Stimulated activated CD8-positive, alpha-beta memory T cell treated with anti-CD3 and anti-CD28 coated beads, Interleukin-7, amount 100 ng/mL, for 1 hour (primary cell): ENCODE results near the gene ZBTB32.
"Not testable (repeated sequence)": the region's sequence is repeated elsewhere in the genome, so short reads cannot be mapped to it uniquely, and the experiment has no call there.

ENCODE experiments used
- DNase-seq, 2 donors: peaks; one replicate each; pipeline ENCODE4 v3.0.0-alpha.2; 2020; ENCODE audit warnings: low read depth in 2 of 2

The ZBTB32 gene, protein sequence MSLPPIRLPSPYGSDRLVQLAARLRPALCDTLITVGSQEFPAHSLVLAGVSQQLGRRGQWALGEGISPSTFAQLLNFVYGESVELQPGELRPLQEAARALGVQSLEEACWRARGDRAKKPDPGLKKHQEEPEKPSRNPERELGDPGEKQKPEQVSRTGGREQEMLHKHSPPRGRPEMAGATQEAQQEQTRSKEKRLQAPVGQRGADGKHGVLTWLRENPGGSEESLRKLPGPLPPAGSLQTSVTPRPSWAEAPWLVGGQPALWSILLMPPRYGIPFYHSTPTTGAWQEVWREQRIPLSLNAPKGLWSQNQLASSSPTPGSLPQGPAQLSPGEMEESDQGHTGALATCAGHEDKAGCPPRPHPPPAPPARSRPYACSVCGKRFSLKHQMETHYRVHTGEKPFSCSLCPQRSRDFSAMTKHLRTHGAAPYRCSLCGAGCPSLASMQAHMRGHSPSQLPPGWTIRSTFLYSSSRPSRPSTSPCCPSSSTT

DNA sequence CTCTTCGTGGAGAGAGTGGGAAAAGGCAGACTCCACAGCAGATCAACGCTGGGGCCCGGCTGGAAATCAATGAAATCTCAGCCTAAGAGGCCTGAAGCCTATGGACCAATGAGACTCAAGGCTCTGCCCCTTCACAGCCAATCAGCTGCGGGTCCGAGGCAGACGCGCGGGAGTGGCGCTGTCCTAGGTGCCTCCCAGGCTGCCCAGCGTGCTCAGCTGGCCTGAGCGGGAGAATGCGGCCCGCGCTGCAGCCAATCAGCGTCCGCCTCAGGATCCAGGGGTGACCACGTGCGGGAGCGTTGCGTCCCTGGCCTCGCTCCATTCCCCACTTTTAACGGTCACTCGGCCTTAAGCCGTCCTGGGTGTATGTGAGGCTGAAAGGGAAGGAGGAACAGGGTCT lies at the start of gene ZBTB32:
TSS of gene ZBTB32 (plus strand) at position 341 of the 400 bp plus-strand sequence. CDS start 10,069 bp downstream, outside the sequence.
- DNase-seq, result no peak

- DNase-seq, result not testable (repeated sequence)
Observed at GRCh38 chr19:35654828-35655227, 49.5 kb upstream of the ZBTB32 start.

GRCh38 chr19:35655600-35655999 lies 48.8 kb upstream of the ZBTB32 start:
- DNase-seq, result no peak

DNA sequence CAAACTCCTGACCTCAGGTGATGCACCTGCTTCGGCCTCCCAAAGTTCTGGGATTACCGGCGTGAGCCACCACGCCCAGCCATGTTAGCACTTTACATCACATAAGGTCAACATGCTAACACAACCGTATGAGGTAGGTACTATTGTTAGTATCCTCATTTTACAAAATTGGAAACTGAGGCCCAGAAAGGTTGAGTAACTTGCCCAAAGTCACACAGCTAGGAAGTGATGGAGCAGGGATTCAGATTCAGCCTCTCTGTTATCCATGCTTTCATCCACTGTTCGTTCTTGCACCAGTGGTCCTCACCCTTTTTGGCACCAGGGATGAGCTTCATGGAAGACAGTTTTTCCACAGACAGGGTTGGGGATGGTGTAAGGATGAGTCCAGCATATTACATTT lies 47.7 kb upstream of the ZBTB32 start:
- DNase-seq, result no peak

DNA sequence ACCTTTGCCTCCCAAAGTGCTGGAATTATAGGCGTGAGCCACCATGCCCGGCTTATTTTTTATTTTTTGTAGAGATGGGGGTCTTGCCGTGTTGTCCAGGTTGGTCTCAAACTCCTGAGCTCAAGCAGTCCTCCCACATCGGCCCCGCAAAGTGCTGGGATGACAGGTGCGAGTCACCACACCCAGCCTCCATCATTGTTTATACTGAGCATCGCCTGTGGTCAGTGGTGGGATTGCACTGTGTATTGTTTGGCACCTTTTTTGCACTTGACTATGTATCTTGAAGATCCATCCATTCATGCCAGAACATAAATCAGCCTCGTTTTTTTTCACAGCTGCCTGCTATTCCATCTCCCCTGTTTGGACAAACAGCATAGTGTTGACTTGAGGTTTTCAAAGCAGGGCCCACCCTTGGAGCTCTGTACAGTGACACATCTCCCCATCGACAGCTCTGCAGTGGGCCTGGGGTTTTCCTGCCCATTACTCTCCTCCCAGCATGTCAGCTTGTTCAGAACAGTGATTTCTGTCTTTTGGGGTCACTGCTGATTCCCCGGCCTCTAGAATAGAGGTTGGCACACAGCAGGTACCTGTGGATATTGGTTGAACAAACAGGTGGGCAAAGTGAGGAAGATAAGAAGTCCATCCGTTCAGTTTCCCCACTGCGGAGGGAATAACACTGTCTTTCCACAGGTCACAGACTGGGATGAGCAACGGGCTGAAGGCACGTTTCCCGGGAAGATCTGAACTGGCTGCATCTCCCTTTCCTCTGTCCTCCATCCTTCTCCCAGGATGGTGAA lies 46.3 kb upstream of the ZBTB32 start:
- no peak for DNase-seq

DNA sequence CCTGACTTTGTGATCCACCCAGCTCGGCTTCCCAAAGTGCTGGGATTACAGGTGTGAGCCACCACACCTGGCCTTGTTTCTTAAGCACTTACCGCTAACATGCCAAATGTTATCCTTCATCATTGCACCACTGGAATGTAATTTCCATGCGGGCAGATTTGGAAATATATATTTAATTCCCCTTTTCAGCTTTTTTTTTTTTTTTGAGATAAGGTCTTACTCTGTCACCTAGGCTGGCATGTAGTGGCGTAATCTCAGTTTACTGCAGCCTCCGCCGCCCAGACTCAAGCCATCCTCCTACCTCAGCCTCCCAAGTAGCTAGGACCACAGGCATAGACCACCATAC lies 42.4 kb upstream of the ZBTB32 start:
- no peak for DNase-seq

GRCh38 chr19:35663981-35664380 lies 40.4 kb upstream of the ZBTB32 start:
- DNase-seq, result no peak

- DNase-seq, result no peak
Observed at GRCh38 chr19:35665157-35665556, 39.2 kb upstream of the ZBTB32 start.

GRCh38 chr19:35665604-35666003 lies 38.8 kb upstream of the ZBTB32 start:
- DNase-seq, result no peak

DNA sequence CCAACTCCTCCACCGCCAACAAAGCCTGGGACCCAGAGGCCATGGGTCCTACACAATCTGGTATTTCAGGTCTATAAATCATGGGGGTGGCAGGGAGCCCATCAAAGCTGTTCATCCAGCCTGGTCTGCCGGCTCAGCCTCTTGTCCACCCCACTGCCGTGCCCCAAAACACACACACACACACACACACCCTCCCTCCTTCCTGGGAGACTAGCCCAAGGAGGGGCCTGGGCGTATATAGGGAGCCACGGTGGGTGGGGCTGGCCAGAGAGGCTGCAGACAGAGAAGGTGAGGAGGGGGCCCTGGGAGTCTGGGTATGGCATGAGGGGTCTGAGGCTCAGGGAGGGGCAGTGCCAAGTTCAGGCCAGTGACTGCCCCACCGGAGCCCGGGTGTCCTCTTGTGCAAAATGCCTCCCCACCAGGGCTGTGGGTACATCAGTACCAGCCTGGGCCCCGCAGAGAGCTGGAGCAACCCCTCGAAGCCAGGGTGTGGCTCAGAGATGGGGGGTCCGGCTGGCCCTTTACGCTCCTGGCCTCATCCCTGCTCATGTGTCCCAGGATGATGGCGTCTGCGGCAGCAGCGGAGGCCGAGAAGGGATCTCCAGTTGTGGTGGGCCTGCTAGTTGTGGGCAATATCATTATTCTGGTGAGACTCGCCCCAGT lies 38.0 kb upstream of the ZBTB32 start, which contains the start of gene UPK1A:
TSS of gene UPK1A (plus strand) at position 267 of the 663 bp plus-strand sequence. CDS start at position 563, 296 bp downstream.
- DNase-seq, result no peak

- DNase-seq, result no peak
Observed at GRCh38 chr19:35669566-35669965, 34.8 kb upstream of the ZBTB32 start.

GRCh38 chr19:35669974-35670373 lies 34.4 kb upstream of the ZBTB32 start:
- DNase-seq, result no peak

- no peak for DNase-seq
Observed at GRCh38 chr19:35670686-35671085, 33.7 kb upstream of the ZBTB32 start.

DNA sequence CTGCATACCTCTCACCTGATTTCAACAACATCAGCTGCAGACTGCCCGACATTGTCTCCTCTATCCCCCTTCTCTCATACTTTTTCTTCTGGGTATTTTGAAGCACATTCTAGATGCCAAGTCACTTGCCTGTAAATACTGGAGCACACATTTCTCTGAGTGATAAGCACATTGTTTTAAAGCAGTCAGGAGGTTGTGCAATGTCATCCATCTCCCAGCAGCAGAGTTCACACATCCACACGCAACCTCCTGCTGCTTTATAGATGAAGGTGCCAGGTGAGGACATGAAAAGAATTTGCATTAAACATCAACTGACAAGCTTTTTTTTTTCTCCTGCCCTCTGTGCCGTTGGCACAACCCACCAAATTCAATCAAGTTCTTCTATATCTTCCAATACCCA lies 32.5 kb upstream of the ZBTB32 start:
- DNase-seq, result no peak

DNA sequence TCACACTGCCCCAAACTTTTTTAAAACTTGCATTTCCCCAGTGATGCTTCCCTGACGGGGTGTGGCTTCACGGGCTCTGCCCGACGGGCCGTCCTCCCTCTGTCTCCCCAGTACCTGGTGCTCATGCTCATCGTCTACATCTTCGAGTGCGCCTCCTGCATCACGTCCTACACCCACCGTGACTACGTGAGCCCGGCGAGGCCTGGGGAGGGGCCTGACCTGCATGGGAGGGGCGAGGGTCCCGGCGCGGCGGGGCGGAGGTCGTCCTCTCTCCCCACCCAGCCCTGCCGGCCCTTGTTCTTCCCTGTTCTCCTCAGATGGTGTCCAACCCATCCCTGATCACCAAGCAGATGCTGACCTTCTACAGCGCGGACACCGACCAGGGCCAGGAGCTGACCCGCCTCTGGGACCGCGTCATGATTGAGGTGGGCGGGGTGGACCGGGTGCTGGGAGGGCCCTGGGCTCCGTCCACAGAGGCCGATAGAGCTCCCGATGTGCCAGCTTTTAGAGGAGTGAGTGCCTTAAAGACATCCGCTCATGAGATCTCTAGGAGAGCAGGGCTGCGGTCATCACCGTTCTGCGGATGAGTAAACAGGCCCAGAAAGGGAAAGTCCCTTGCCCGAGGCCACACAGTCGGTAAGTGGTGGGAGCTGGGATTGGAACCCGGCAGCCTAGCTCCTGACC lies 31.1 kb upstream of the ZBTB32 start:
- DNase-seq, result no peak

DNA sequence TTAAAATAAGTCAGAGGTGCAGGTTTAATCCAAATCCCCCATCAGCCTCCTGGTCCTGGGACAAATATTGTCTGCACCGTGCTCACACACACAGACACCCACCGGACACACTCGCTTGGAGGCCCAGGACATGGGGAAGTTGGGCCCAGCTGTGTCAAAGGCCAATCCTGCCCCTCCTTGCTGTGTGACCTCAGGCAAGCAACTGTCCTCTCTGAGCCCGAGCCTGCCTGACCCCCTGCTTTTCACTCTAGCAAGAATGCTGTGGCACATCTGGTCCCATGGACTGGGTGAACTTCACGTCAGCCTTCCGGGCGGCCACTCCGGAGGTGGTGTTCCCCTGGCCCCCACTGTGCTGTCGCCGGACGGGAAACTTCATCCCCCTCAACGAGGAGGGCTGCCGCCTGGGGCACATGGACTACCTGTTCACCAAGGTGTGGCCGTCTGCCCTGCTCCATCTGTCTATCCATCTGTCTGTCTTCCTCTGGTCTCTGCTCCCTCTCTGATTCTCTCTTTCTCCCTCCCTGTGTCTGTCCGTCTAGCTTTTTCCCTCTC lies 28.7 kb upstream of the ZBTB32 start:
- no peak for DNase-seq

DNA sequence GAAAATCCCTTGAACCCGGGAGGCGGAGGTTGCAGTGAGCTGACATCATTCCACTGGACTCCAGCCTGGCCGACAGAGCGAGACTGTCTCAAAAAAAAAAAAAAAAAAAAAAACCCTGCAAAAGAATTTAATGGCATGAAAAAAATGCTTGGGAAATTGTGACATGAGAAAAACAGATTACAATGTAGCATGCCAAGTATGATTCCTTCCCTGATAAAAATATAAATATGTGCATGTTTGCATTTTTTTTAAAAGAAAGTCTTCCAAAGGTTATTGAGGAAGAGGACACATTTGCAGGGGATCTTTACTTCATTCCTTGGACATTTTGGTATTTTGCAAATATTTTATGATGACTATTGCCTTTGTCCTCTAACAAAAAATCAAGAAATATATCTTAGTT lies 14.5 kb upstream of the ZBTB32 start:
- no peak for DNase-seq

- not testable (repeated sequence) for DNase-seq
Observed at GRCh38 chr19:35691106-35691505, 13.3 kb upstream of the ZBTB32 start.

GRCh38 chr19:35692010-35692409 lies 12.3 kb upstream of the ZBTB32 start:
- no peak for DNase-seq

- DNase-seq, result no peak
Observed at GRCh38 chr19:35693422-35693821, 10.9 kb upstream of the ZBTB32 start.

DNA sequence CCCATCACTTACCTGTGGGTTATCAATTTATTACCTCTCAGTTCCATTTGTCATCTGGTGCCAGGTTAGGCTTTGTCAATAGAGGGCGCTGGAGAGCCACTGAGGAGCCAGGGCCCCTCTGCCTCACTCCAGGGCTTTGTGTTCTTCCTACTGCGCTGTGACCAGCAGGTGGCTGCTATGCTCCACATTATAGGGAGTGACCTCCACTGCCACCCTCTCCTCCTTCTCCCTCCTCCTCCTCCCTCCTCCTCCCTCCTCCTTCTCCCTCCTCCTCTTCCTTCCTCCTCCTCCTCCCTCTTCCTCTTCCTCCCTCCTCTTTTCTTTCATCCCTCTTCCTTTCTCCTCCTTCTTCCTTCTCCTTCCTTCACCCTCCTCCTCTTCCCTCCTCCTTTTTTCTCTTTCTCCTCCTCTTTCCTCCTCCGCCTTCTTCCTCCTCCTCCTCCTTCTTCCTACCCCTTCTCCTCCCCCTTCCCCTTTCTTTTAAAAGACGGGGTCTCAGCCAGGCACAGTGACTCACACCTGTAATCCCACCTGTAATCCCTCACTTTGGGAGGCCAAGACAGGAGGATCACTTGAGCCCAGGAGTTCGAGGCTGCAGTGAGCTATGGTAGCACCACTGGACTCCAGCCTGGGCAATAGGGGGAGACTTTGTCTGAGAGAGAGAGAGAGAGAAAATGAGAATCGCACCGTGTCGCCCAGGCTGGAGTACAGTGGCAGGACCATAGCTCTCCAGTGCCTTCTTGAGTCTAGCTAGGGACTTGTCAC lies 10.3 kb upstream of the ZBTB32 start:
- DNase-seq, result peak; percentile 80 to 81
